Measurements from ENCODE around the gene SQOR. TPM values are rescaled to one million over a fixed set of nuclear protein-coding genes. Genes with fewer than 3 reads are reported as not detected.

The SQOR gene
- polyA plus RNA-seq, 1 experiment, result 74.4 TPM

GRCh38 chr15:45641999-45642932 is 7.4 kb downstream of the SQOR start:
- Histone ChIP-seq H3K4me3 (ENCODE audit: low read depth, low read length) (peak overlapping the region; percentile 17; the same call in 1 of the 2 replicates), H3K27ac (ENCODE audit: low read depth, low read length) (peak overlapping the region; percentile 95), H3K9me3 (ENCODE audit: control insufficient read depth, insufficient read depth, low read length) (no peaks in the 10 kb centered on the region; the same call in 1 of the 2 replicates), H3K27me3 (ENCODE audit: control insufficient read depth, insufficient read depth, low read length) (no peaks in the 10 kb centered on the region)
- POLR2A ChIA-PET, result interaction anchor here (1.0 to 1.6 kb wide), 5 partner anchors 23 to 485 kb away, joined by 3 to 17 read pairs (median 4); partner anchors contain the start of gene BLOC1S6
- CTCF ChIA-PET, result interaction anchor here (0.5 to 11.5 kb wide), 5 partner anchors 28 to 334 kb away, joined by 3 to 78 read pairs (median 5); no protein-coding TSS in a partner anchor
- no peak for TF ChIP-seq CTCF (IDR thresholded peaks at IDR 0.05; ENCODE audit: low read depth, low read length)
- peak; percentile 57 for DNase-seq (ENCODE audit: low read depth, low spot score)

DNA sequence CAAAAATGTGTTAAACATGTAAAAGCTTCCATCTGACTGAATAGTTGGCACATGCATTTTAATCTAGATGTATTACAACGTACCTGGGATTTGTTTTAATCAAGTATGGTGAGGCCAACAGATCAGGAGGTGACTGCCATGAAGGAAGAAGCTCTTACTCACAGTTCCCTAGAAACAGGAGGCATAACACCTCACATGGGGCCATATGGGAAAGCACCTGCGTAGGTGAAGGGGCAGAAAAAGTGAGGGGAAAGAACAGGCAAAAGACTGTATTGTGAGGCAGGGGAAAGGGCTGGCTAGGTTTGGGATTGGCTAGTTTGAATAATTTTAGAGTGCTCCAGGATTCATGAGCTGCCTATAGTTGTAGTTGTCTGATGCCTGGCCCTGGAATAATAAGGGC is 9.6 kb downstream of the SQOR start:
- H3K27ac ChIP-seq (ENCODE audit: low read depth, low read length), result no peak overlapping the region
- no peak for DNase-seq (ENCODE audit: low read depth, low spot score)
- no peaks in the 10 kb centered on the region for H3K9me3 ChIP-seq (ENCODE audit: control insufficient read depth, insufficient read depth, low read length)
- no peak for TF ChIP-seq CTCF (IDR thresholded peaks at IDR 0.05; ENCODE audit: low read depth, low read length)
- ChIA-PET CTCF (interaction anchor here (0.8 to 11.5 kb wide), 5 partner anchors 9 to 527 kb away, joined by 3 to 78 read pairs (median 3); partner anchors contain the start of gene SQOR), POLR2A (no interaction called here)
- H3K27me3 ChIP-seq (ENCODE audit: control insufficient read depth, insufficient read depth, low read length), result no peaks in the 10 kb centered on the region
- H3K4me3 ChIP-seq (ENCODE audit: low read depth, low read length), result no peak overlapping the region

DNA sequence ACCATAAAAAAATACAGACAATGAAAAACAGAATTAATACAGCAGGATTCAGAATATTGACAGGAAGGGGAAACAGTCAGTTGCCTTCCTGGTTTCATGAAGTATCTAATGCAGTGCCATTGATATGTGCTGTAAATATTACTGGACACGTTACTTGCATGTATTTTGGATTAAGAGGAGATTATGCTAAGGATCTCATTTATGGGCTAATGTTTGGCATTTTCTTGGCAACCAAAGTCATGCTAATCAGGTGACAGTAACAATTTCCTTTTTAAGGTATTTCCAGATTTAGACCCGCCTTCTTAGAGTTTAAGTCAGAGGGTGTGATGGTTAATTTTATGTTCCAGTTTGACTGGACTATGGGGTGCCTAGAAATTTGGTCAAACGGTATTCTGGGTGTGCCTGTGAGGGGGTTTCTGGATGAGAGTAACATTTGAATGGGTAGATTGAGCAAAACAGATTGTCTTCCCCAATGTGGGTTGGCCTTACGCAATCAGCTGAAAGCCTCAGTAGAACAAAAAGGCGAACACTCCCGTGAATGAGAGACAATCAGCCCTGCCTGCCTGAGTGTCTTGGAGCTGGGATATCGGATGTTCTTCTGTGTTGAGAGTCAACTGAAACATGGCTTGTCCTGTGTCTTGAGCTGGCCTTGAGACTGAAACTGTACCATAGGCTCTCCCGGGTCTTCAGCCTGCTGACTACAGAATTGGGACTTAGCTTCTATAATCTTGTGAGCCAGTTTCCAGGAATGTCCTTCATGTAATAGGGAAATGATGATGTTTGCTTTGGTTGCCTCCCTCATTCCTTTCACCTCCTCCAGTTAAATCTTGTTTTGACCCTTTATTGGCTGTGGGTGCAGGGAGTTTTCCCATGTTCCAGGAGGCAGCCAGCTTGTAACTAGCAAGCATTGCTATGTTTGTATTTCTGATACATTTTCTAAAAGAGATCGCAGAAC is 10.5 kb downstream of the SQOR start:
- CTCF ChIA-PET, result interaction anchor here (0.6 to 11.5 kb wide), 7 partner anchors 10 to 527 kb away, joined by 3 to 78 read pairs (median 5); partner anchors contain the start of gene SQOR
- DNase-seq (ENCODE audit: low read depth, low spot score), result no peak
- POLR2A ChIA-PET, result interaction anchor here (0.6 kb wide), 1 partner anchor 243 kb away, joined by 3 read pairs; a partner anchor contains a TSS
- peak overlapping the region; percentile 80 for H3K27ac ChIP-seq (ENCODE audit: low read depth, low read length)
- no peak overlapping the region for H3K4me3 ChIP-seq (ENCODE audit: low read depth, low read length)
- no peaks in the 10 kb centered on the region for H3K27me3 ChIP-seq (ENCODE audit: control insufficient read depth, insufficient read depth, low read length)
- no peak for TF ChIP-seq CTCF (IDR thresholded peaks at IDR 0.05; ENCODE audit: low read depth, low read length)
- H3K9me3 ChIP-seq (ENCODE audit: control insufficient read depth, insufficient read depth, low read length), result peaks cover 2% of the 10 kb centered on the region; the same call in 1 of the 2 replicates

DNA sequence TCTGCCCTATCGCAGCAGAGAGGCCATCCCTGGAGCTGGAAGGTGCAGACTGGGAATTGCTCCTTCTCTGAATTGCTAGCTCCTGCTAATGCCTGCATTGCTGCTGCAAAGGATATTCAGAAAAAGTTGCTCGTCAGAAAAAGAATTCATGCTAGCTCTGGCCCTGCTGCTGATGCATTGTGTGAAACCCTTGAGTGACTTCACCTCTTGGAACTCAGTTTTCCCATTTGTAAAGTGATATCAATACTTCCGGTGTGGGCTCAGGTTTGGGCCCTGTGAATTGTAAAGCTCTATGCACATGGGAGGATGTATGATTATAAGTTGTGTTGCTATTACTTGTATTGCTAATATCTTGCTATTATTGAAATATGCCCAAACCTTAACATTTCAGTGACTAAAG is 11.4 kb downstream of the SQOR start:
- TF ChIP-seq CTCF (IDR thresholded peaks at IDR 0.05; ENCODE audit: low read depth, low read length), result no peak
- no peaks in the 10 kb centered on the region for H3K27me3 ChIP-seq (ENCODE audit: control insufficient read depth, insufficient read depth, low read length)
- POLR2A ChIA-PET, result no interaction called here
- peak overlapping the region; percentile 80 for H3K27ac ChIP-seq (ENCODE audit: low read depth, low read length)
- no peak for DNase-seq (ENCODE audit: low read depth, low spot score)
- H3K4me3 ChIP-seq (ENCODE audit: low read depth, low read length), result no peak overlapping the region
- CTCF ChIA-PET, result interaction anchor here (2.2 to 11.5 kb wide), 2 partner anchors 59 to 187 kb away, joined by 7 to 78 read pairs; no protein-coding TSS in a partner anchor
- peaks cover 9% of the 10 kb centered on the region for H3K9me3 ChIP-seq (ENCODE audit: control insufficient read depth, insufficient read depth, low read length)
